AG04450 (cell line): ENCODE results near the gene ICAM5. TPM values are rescaled to one million over a fixed set of nuclear protein-coding genes. Genes with fewer than 3 reads are reported as not detected.
A peak's percentile ranks its signal among the peaks of the same experiment; 100 is the strongest.

Source experiments
- CTCF ChIA-PET: fragments of 300-600, 350-600 bp; formaldehyde crosslinking; extraction: SDS; loops from one replicate; lab custom pipeline; 2022; ENCODE audit warnings: antibody characterized with exemption, inconsistent platforms; lab: Charles Lee
- POLR2A ChIA-PET: fragments of 350-600 bp; formaldehyde crosslinking; extraction: SDS; loops from one replicate; lab custom pipeline; 2021; ENCODE audit warnings: antibody characterized with exemption, inconsistent platforms; lab: Yijun Ruan, JAX
- DNase-seq: peaks from one replicate; pipeline ENCODE4 v3.0.0-alpha.2; 2011; ENCODE audit warnings: low read depth, low spot score
- H3K27ac ChIP-seq: one replicate; pipeline ENCODE4 v1.5.1; 2012; ENCODE audit warnings: low read depth, low read length, control low read depth
- H3K27me3 ChIP-seq: one replicate; pipeline ENCODE4 v1.6.0; 2012; ENCODE audit warnings: low read length; ENCODE audit not compliant: control insufficient read depth, insufficient read depth
- H3K4me3 ChIP-seq: 2 replicates; pipeline ENCODE4 v1.5.1; 2011; ENCODE audit warnings: mild to moderate bottlenecking, low read depth, low read length, control low read depth
- H3K9me3 ChIP-seq: 2 replicates; pipeline ENCODE4 v1.5.1; 2012; ENCODE audit warnings: low read length; ENCODE audit not compliant: control insufficient read depth, insufficient read depth
- polyA plus RNA-seq: library from polyadenylated mRNA; depleted of rRNA; stranded (reverse); fragments of >200 nt; gene quantifications from 2 replicates; pipeline ENCODE4 v1.2.3, GENCODE V29; 2011
- TF ChIP-seq, protein P1 (sequence below): IDR thresholded peaks from 2 replicates; pipeline ENCODE4 v1.5.1; 2011; ENCODE audit warnings: low read depth, low read length, control low read depth, inconsistent platforms

The ICAM5 gene
- polyA plus RNA-seq, 1 experiment, result 3.8 TPM

GRCh38 chr19:10315335-10316214 is 25.8 kb downstream of the ICAM5 start, which contains the start of gene FDX2:
FDX2 (minus strand) TSS chr19:10316015; CDS start chr19:10315996, 19 bp downstream.
- Histone ChIP-seq H3K27me3 (no peaks in the 10 kb centered on the region), H3K27ac (peak within 1 kb of the TSS; percentile 52), H3K9me3 (no peaks in the 10 kb centered on the region; the same call in 1 of the 2 replicates), H3K4me3 (peak within 1 kb of the TSS; percentile 89)
- TF ChIP-seq, protein P1, sequence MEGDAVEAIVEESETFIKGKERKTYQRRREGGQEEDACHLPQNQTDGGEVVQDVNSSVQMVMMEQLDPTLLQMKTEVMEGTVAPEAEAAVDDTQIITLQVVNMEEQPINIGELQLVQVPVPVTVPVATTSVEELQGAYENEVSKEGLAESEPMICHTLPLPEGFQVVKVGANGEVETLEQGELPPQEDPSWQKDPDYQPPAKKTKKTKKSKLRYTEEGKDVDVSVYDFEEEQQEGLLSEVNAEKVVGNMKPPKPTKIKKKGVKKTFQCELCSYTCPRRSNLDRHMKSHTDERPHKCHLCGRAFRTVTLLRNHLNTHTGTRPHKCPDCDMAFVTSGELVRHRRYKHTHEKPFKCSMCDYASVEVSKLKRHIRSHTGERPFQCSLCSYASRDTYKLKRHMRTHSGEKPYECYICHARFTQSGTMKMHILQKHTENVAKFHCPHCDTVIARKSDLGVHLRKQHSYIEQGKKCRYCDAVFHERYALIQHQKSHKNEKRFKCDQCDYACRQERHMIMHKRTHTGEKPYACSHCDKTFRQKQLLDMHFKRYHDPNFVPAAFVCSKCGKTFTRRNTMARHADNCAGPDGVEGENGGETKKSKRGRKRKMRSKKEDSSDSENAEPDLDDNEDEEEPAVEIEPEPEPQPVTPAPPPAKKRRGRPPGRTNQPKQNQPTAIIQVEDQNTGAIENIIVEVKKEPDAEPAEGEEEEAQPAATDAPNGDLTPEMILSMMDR, result no peak
- ChIA-PET CTCF (interaction anchor here (1.0 kb wide), 1 partner anchor 10 kb away, joined by 7 read pairs; no protein-coding TSS in a partner anchor), POLR2A (interaction anchor here (0.7 kb wide), 2 partner anchors 10 to 26 kb away, joined by 3 to 12 read pairs; partner anchors contain the start of gene ICAM5)
- no peak for DNase-seq

DNA sequence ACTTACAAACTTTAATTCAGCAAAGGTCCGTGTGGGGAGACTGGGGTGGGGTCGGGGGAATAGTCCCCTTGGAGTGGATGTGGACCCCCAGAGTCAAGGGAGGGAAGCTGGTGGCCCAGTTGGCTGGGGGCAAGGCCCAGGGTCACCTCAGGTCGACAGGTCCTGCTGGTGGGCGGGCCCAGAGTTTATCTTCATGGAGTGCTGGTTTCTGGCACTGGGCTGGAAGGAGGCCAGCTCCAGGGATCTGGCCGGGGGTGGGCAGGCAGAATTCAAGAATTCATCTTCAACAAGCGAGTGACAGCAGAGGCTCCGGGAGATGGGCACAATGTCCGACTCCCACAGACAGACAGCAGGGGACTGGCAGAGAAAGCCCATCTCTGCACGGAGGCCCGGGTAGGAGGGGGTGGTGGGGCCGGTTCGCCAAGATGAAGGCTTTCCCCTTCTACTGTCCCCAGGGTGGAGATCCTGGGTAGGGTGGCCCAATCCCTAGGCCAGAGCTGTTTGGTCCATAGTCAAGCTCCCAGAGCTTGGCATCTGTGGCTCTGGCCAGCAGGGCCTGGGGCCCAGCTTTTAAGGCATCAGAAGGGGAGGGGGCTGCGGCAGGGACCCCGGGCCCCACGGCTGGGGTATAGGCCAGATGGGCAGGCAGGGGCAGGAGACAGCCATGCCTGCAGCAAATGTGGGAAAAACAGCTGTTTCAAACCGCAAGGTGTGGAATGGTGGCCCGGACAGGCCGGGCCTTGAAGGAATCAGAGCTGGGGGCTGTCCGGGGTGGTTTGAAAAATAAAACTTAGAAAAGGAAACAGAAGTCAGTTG is 26.7 kb downstream of the ICAM5 start:
- Histone ChIP-seq H3K9me3 (no peaks in the 10 kb centered on the region; the same call in 1 of the 2 replicates), H3K27me3 (no peaks in the 10 kb centered on the region), H3K4me3 (no peak overlapping the region), H3K27ac (no peak overlapping the region)
- TF ChIP-seq, protein P1, result no peak
- POLR2A ChIA-PET, result interaction anchor here (0.8 to 1.7 kb wide), 3 partner anchors 14 to 47 kb away, joined by 3 to 9 read pairs (median 3); partner anchors contain the start of gene RAVER1
- DNase-seq, result no peak
- CTCF ChIA-PET, result interaction anchor here (1.2 kb wide), 1 partner anchor 74 kb away, joined by 8 read pairs; no protein-coding TSS in a partner anchor

GRCh38 chr19:10317045-10317856 is 27.5 kb downstream of the ICAM5 start:
- DNase-seq, result no peak
- Histone ChIP-seq H3K27ac (no peak overlapping the region), H3K27me3 (no peaks in the 10 kb centered on the region), H3K9me3 (no peaks in the 10 kb centered on the region; the same call in 1 of the 2 replicates), H3K4me3 (no peak overlapping the region)
- TF ChIP-seq, protein P1, result no peak
- ChIA-PET POLR2A (interaction anchor here (0.8 to 1.7 kb wide), 4 partner anchors 13 to 48 kb away, joined by 3 to 9 read pairs (median 4); partner anchors contain the start of gene RAVER1), CTCF (interaction anchor here (1.2 kb wide), 1 partner anchor 73 kb away, joined by 8 read pairs; no protein-coding TSS in a partner anchor)

GRCh38 chr19:10317857-10318462 is 28.2 kb downstream of the ICAM5 start:
- Histone ChIP-seq H3K4me3 (no peak overlapping the region), H3K9me3 (no peaks in the 10 kb centered on the region; the same call in 1 of the 2 replicates), H3K27ac (no peak overlapping the region), H3K27me3 (no peaks in the 10 kb centered on the region)
- TF ChIP-seq, protein P1, result no peak
- ChIA-PET CTCF (no interaction called here), POLR2A (interaction anchor here (1.6 to 1.7 kb wide), 2 partner anchors 15 to 17 kb away, joined by 4 to 9 read pairs; partner anchors contain the start of gene RAVER1)
- DNase-seq, result no peak
